H9 (cell line): ENCODE measurements around the gene PDE3B. TPM values are rescaled to one million over a fixed set of nuclear protein-coding genes. Genes with fewer than 3 reads are reported as not detected.

Experiments
- DNase-seq: peaks from one replicate; pipeline ENCODE4 v3.0.0-alpha.2; 2017
- H2AFZ ChIP-seq: one replicate; pipeline ENCODE4 v1.6.1; 2013; ENCODE audit warnings: mild to moderate bottlenecking, low read length, control low read depth, moderate library complexity
- H2AK5ac ChIP-seq: 2 replicates; pipeline ENCODE4 v1.6.1; 2013; ENCODE audit warnings: low read length, control low read depth, mixed read lengths; ENCODE audit not compliant: insufficient read length
- H2BK120ac ChIP-seq: one replicate; pipeline ENCODE4 v1.6.1; 2013; ENCODE audit warnings: low read depth, mild to moderate bottlenecking, low read length, control low read depth, inconsistent platforms; ENCODE audit not compliant: poor library complexity, severe bottlenecking
- H2BK12ac ChIP-seq: 2 replicates; pipeline ENCODE4 v1.6.1; 2013; ENCODE audit warnings: low read length, control low read depth, mixed read lengths, low read depth; ENCODE audit not compliant: insufficient read length
- H2BK15ac ChIP-seq: 2 replicates; pipeline ENCODE4 v1.6.1; 2013; ENCODE audit warnings: low read depth, low read length, control low read depth
- H2BK20ac ChIP-seq: one replicate; pipeline ENCODE4 v1.6.1; 2013; ENCODE audit warnings: low read depth, mild to moderate bottlenecking, low read length, control low read depth, inconsistent platforms; ENCODE audit not compliant: poor library complexity, severe bottlenecking
- H2BK5ac ChIP-seq: 2 replicates; pipeline ENCODE4 v1.6.1; 2013; ENCODE audit warnings: low read length, control low read depth, mixed read lengths; ENCODE audit not compliant: insufficient read length
- H3K14ac ChIP-seq: 2 replicates; pipeline ENCODE4 v1.6.1; 2013; ENCODE audit warnings: low read length, control low read depth; ENCODE audit not compliant: insufficient read depth
- H3K18ac ChIP-seq: 2 replicates; pipeline ENCODE4 v1.6.1; 2013; ENCODE audit warnings: low read depth, mild to moderate bottlenecking, mixed read lengths, low read length, control low read depth; ENCODE audit not compliant: insufficient read length
- H3K23ac ChIP-seq: 2 replicates; pipeline ENCODE4 v1.6.1; 2013; ENCODE audit warnings: low read length, control low read depth, mixed read lengths, low read depth; ENCODE audit not compliant: insufficient read length
- H3K23me2 ChIP-seq: 2 replicates; pipeline ENCODE4 v1.6.1; 2013; ENCODE audit warnings: low read depth, mild to moderate bottlenecking, mixed read lengths, low read length, control low read depth; ENCODE audit not compliant: insufficient read length, poor library complexity, severe bottlenecking
- H3K27ac ChIP-seq: 2 replicates; pipeline ENCODE4 v1.5.1; 2013; ENCODE audit warnings: low read length, control low read depth, mixed read lengths, low read depth; ENCODE audit not compliant: insufficient read length
- H3K27me3 ChIP-seq: 2 replicates; pipeline ENCODE4 v1.6.1; 2013; ENCODE audit warnings: low read length, control low read depth, inconsistent platforms; ENCODE audit not compliant: insufficient read depth
- H3K4ac ChIP-seq: 2 replicates; pipeline ENCODE4 v1.6.1; 2013; ENCODE audit warnings: low read depth, mild to moderate bottlenecking, control low read depth, inconsistent platforms, low read length, moderate library complexity
- H3K4me1 ChIP-seq: 2 replicates; pipeline ENCODE4 v1.6.1; 2013; ENCODE audit warnings: low read length, control low read depth, inconsistent platforms; ENCODE audit not compliant: insufficient read depth
- H3K4me2 ChIP-seq: 2 replicates; pipeline ENCODE4 v1.6.1; 2013; ENCODE audit warnings: low read length, control low read depth, mixed read lengths; ENCODE audit not compliant: insufficient read length, insufficient read depth
- H3K56ac ChIP-seq: 2 replicates; pipeline ENCODE4 v1.6.1; 2013; ENCODE audit warnings: low read depth, mild to moderate bottlenecking, mixed read lengths, low read length, control low read depth; ENCODE audit not compliant: insufficient read length
- H3K79me1 ChIP-seq: 2 replicates; pipeline ENCODE4 v1.6.1; 2013; ENCODE audit warnings: low read depth, mild to moderate bottlenecking, moderate library complexity, low read length, control low read depth, inconsistent platforms; ENCODE audit not compliant: insufficient read depth, poor library complexity, severe bottlenecking
- H3K79me2 ChIP-seq: 2 replicates; pipeline ENCODE4 v1.6.1; 2013; ENCODE audit warnings: low read length, control low read depth, inconsistent platforms; ENCODE audit not compliant: insufficient read depth
- H3K9ac ChIP-seq: 2 replicates; pipeline ENCODE4 v1.6.1; 2013; ENCODE audit warnings: low read length, control low read depth, mixed read lengths; ENCODE audit not compliant: insufficient read length; ENCODE audit errors: extremely low read depth
- H3K9me3 ChIP-seq: one replicate; pipeline ENCODE4 v1.6.1; 2013; ENCODE audit warnings: low read depth, low read length, inconsistent platforms; ENCODE audit not compliant: control insufficient read depth
- H3T11ph ChIP-seq: one replicate; pipeline ENCODE4 v1.6.1; 2013; ENCODE audit warnings: mild to moderate bottlenecking, low read length, control low read depth, inconsistent platforms
- H4K20me1 ChIP-seq: one replicate; pipeline ENCODE4 v1.6.1; 2013; ENCODE audit not compliant: control insufficient read depth, insufficient read length, insufficient read depth
- H4K5ac ChIP-seq: 2 replicates; pipeline ENCODE4 v1.6.1; 2013; ENCODE audit warnings: low read depth, mild to moderate bottlenecking, mixed read lengths, low read length, control low read depth; ENCODE audit not compliant: insufficient read length
- H4K8ac ChIP-seq: replicated peaks from 2 replicates; pipeline ENCODE4 v1.6.1; 2013; ENCODE audit warnings: low read length, control low read depth, mixed read lengths, low read depth; ENCODE audit not compliant: insufficient read length
- H4K91ac ChIP-seq: 2 replicates; pipeline ENCODE4 v1.6.1; 2013; ENCODE audit warnings: low read depth, mild to moderate bottlenecking, moderate library complexity, mixed read lengths, low read length, control low read depth; ENCODE audit not compliant: insufficient read length
- H3K27ac Mint-ChIP-seq, 3 experiments: 2 replicates in 2 of 3; 3 replicates in 1 of 3; pipeline ENCODE4 v1.8.0; 2020 to 2021; ENCODE audit warnings: mixed read lengths in 3 of 3, mild to moderate bottlenecking in 1 of 3, moderate library complexity in 1 of 3
- H3K27me3 Mint-ChIP-seq: 2 replicates; pipeline ENCODE4 v1.8.0; 2021; ENCODE audit warnings: low read depth, mild to moderate bottlenecking, moderate library complexity, mixed read lengths
- H3K36me3 Mint-ChIP-seq, 3 experiments: 2 replicates in 2 of 3; 3 replicates in 1 of 3; pipeline ENCODE4 v1.8.0; 2020 to 2021; ENCODE audit warnings: low read depth in 3 of 3, mixed read lengths in 3 of 3; ENCODE audit not compliant: insufficient read depth in 1 of 3
- H3K4me1 Mint-ChIP-seq, 2 experiments: 2 replicates each; pipeline ENCODE4 v1.8.0; 2020; ENCODE audit warnings: mixed read lengths in 2 of 2
- H3K4me3 Mint-ChIP-seq, 2 experiments: 2 replicates in 1 of 2; 3 replicates in 1 of 2; pipeline ENCODE4 v1.8.0; 2020 to 2021; ENCODE audit warnings: mild to moderate bottlenecking in 2 of 2, mixed read lengths in 2 of 2, moderate library complexity in 1 of 2
- H3K9me3 Mint-ChIP-seq, 2 experiments: 2 replicates in 1 of 2; 3 replicates in 1 of 2; pipeline ENCODE4 v1.8.0; 2020; ENCODE audit warnings: mild to moderate bottlenecking in 2 of 2, mixed read lengths in 2 of 2, moderate library complexity in 1 of 2
- CTCF ChIP-seq: fragments of 200-600 bp; sonication (generic); conservative IDR thresholded peaks from 3 replicates; pipeline ENCODE4 v1.8.0; 2021; ENCODE audit warnings: antibody characterized with exemption, mild to moderate bottlenecking
- WGBS: extraction: QIAGEN DNeasy Blood & Tissue Kit; methylation state at CpG from one replicate; pipeline ENCODE4 v1.1.7; 2013; ENCODE audit warnings: missing lambda C conversion rate, low lambda C conversion rate, mixed read lengths; ENCODE audit not compliant: insufficient read length; ENCODE audit errors: extremely low coverage; 5-methylcytosine and 5-hydroxymethylcytosine counted together
- total RNA-seq: library from RNA; stranded (reverse); gene quantifications from 2 replicates; pipeline ENCODE4 v1.2.1, GENCODE V29; 2021

Gene PDE3B
- total RNA-seq, 1 experiment from 2014 or later: 6.6 TPM

GRCh38 chr11:14650064-14650463 lies 6.5 kb downstream of the PDE3B start:
- Histone ChIP-seq H4K8ac (no peak overlapping the region), H3K4ac (no peak overlapping the region), H2AFZ (no peak overlapping the region), H4K5ac (no peak overlapping the region), H3K23me2 (no peaks in the 10 kb centered on the region), H2BK5ac (no peak overlapping the region), H3K9ac (no peak overlapping the region), H3K23ac (no peak overlapping the region), H3K4me1 (0 out of 2 replicates have a peak, but pooled peaks cover 2% of the 10 kb centered on the region), H3K27ac (no peak overlapping the region), H3K56ac (no peak overlapping the region), H3K18ac (no peak overlapping the region), H3T11ph (no peak overlapping the region), H3K9me3 (no peaks in the 10 kb centered on the region), H4K91ac (no peak overlapping the region), H4K20me1 (no peaks in the 10 kb centered on the region), H3K79me1 (no peaks in the 10 kb centered on the region), H3K4me2 (no peak overlapping the region), H3K79me2 (no peaks in the 10 kb centered on the region), H2BK120ac (no peak overlapping the region), H3K14ac (no peak overlapping the region), H2BK12ac (no peak overlapping the region), H2BK15ac (no peak overlapping the region), H2BK20ac (no peak overlapping the region), H3K27me3 (no peaks in the 10 kb centered on the region; the same call in 1 of the 2 replicates), H2AK5ac (no peak overlapping the region)
- H3K27ac Mint-ChIP-seq: no peak overlapping the region
- H3K4me1 Mint-ChIP-seq: peaks cover 10 to 12% of the 10 kb centered on the region in 2 experiments
- 0 out of 5 replicates have a peak, but pooled peaks cover 0 to 3% of the 10 kb centered on the region in 2 experiments for H3K9me3 Mint-ChIP-seq
- no peak for DNase-seq
- WGBS: no CpG with 5 or more reads among the region's 3 CpGs
- H3K27me3 Mint-ChIP-seq: peaks cover 15% of the 10 kb centered on the region
- no peak overlapping the region for H3K4me3 Mint-ChIP-seq
- TF ChIP-seq CTCF: no peak
- H3K36me3 Mint-ChIP-seq: peaks cover 0 to 8% (median 5%) of the 10 kb centered on the region in 3 experiments; a peak in 5 of 7 replicates
